Activated T-cell treated with anti-CD3 and anti-CD28 coated beads, Interleukin-2, amount 50 U/mL, for 48 hours (primary cell): ENCODE data around the gene ADCY5.

ENCODE experiments used
- DNase-seq, 2 experiments: peaks; one replicate each; pipeline ENCODE4 v3.0.0-alpha.2; 2020

The ADCY5 gene

GRCh38 chr3:123424999-123425712, 23.7 kb downstream of the ADCY5 start:
- DNase-seq = no peak

GRCh38 chr3:123424321-123424998, 24.4 kb downstream of the ADCY5 start:
- no peak for DNase-seq

GRCh38 chr3:123423806-123424205, 25.1 kb downstream of the ADCY5 start:
- no peak for DNase-seq

DNA sequence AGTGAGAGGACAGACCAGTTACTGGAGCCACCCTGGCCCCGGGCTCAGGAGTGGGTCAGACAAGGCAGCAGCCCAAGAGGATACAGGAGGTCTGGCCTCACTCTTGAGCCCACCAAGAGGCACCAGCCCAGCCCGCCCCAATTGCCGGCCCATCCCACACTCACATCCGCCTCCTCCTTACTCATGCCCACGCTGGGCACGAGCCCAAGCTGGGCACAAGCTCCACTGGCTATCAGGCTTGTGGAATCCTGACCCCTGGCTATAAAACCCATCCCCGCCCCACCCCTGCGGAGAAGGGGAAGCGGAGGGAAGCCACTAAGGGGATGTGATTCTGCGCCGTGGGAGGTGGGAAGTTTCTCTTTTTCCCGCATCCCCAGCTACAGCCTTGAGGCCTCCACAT, 25.9 kb downstream of the ADCY5 start:
- DNase-seq = no peak

GRCh38 chr3:123422457-123422856, 26.4 kb downstream of the ADCY5 start:
- DNase-seq = no peak

DNA sequence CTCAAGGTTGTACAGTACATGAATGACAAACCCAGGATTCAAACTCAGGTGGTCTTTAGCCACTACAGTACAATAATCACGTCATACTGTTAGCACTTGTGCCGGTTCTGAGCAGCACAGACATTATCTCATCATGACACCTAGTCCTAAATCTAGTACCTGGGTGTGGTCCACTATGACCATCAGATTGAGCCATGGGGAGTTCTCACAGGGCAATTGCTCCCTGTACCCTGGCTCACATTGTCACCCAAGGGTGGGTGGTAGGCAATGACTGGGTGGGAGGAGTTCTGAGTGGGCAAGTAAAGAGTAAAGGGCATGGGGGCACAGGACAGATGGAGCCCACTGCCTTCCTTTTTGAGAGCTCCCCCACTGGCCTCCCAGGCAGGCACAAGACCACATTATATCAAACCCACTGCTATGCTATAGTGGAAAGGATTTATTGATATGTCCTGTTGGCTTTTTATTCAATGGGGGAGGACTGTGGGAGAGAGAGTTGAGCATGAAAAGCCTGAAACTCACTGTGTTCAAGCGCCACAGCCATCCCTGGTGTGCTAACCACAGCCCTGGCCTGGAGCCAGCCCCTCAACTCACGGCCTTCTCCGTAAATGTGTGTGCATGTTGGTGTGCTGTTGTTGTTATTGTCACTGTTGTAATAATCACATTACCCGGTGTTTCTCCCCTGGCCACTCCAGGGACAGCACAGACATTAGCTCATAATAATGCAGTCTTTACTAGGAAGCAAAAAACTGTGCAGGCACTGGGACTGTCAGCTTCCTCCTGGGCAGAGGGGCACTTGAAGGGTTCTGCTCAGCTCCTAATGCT, 27.3 kb downstream of the ADCY5 start:
- DNase-seq = no peak

DNA sequence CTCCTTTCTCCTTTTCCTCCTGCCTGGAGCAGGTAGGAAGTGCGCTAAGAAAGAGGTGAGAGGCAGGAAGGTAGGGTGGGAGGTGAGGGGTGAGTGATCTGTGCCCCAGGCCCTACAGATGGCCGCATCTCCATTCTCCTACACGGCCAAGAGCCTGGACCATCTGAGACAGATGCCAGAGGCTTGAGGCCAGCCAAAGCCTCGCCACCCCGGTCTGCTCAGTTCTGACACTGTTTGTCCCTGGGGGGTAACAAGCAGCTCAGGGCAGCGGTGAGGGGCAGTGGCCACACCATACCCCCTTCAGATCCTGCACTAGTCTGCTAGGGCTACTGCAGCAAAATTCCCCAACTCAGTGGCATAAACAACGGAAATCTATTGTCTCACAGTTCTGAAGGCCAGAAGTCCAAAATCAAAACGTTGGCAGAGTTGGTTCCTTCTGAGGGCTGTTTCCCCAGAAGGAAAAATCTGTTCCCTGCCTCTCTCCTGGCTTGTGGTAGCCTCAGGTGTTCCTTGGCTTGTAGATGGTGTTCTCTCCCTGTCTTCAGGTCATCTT, 28.4 kb downstream of the ADCY5 start:
- no peak for DNase-seq

GRCh38 chr3:123419850-123420297, 29.0 kb downstream of the ADCY5 start:
- no peak for DNase-seq

GRCh38 chr3:123419181-123419849, 29.6 kb downstream of the ADCY5 start:
- no peak for DNase-seq

GRCh38 chr3:123416647-123417046, 32.2 kb downstream of the ADCY5 start:
- DNase-seq = no peak

DNA sequence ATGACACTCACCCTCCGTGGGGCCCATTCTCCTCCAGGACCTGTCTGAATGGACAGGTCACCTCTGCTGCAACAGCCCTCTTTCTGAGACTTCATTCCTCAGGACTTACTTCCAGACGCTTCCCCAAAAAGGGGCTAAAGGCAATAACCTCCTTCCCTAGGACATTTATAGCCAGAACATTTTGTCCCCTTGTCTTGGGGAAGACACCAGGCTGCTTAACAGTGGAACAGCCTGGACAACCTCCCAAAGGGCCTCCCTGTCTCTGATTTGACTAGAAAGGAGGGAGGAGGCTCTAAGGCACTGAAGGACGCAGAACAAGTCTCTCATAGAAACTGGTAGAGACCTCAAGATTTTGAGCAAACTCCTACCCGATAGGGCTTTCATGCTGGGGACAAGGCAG, 32.7 kb downstream of the ADCY5 start:
- DNase-seq = no peak

DNA sequence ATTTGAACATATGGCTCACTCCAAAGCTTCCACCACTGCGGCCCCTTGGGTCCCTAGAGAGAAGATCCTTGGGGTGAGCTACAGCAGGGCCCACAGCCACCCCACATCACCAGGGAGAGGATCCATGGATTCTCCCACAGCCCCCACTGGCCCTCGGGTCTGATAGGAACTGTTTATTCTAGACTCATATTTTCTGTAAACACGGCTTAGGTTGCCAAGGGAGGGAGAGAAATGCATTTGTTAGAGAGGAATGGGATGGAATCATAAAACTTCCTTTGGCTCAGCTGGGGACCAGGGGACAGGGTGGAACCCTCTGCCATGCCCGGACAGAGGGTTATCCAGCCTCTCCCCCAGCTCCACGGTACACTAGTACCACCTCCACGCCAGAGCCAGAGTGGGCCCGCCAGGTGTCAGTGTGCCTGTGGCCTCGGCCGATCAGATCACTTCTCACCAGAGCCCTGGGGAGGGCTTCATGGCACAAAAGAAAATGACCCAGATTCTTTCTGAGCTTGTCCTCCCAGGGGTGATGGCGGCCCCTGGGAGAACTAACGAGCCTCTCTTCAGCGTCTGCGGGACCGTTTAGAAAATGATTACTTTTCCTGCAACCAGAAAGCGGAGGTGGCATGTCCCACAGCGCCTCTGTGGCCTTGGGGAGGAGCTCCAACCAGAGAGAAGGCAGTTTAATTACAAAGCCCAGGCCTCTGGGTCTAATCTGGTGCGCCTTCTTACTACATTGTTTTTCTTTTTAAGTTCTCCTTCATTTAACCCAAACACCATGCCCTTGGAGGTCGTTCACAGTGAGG, 33.7 kb downstream of the ADCY5 start:
- DNase-seq = no peak

GRCh38 chr3:123412811-123413604, 35.9 kb downstream of the ADCY5 start:
- DNase-seq = no peak

GRCh38 chr3:123412076-123412475, 36.8 kb downstream of the ADCY5 start:
- DNase-seq = no peak

- no peak for DNase-seq
These were observed 37.4 kb downstream of the ADCY5 start for GRCh38 chr3:123411340-123412040.

- DNase-seq = no peak
These were observed 38.8 kb downstream of the ADCY5 start for GRCh38 chr3:123410149-123410515.

GRCh38 chr3:123409443-123410148, 39.3 kb downstream of the ADCY5 start:
- DNase-seq = no peak

DNA sequence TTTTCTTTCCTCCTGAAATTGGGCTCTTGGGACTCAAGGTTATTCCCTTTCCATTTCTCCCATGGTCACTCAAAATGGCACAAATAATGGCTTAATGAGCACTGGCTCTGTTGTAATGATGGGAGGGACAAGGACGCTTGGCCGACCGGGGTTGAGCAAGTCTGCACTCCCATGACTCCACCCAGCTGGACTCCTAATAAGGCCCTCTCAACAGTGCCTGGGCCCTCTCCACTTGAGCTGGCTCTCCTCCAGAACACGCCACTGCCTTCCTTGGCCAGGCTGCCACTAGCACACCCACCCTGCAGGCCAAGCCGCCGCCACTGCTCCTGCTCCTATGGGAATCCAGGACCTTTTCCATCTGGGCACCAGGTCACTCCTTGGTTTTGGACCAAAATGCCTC, 42.3 kb downstream of the ADCY5 start:
- no peak for DNase-seq

- DNase-seq = no peak
These were observed 42.9 kb downstream of the ADCY5 start for GRCh38 chr3:123405936-123406510.
